ENCODE data around the gene TSHZ2. TPM values are rescaled to one million over a fixed set of nuclear protein-coding genes. Genes with fewer than 3 reads are reported as not detected.

TSHZ2 gene
- total and polyA plus RNA-seq, 2 donors (not counting 3 experiments of a cell fraction or from before 2014, with no cell fraction given): not detected

DNA sequence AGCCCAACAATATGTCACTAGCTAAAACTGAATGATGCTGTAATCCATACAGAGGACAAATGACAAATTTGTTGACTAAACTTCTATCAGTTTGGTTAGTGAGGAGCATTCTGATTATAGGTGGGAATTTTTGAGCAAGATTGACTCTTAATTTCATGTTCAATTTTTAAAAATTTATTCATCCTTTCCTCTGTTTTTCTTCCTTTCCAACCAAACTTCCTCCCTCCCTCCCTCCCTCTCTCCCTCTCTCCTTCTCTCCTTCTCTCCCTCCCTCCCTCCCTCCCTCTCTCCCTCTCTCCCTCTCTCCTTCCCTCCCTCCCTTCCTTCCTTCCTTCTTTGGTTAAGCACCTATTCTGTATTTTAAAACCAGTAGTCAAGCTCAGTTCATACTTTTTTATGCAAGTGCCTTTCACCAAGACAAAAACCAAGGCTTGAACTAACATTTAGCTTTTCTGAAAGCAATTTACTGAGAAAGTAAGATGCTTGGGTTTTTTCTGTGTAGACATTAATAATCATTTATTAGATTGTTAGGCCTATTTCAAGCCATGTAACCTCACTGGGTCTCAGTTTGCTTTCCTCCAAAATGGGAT lies 112.3 kb downstream of the TSHZ2 start:
- H4K20me1 ChIP-seq (replicated peaks; ENCODE audit: control insufficient read depth, extremely low read depth, insufficient read depth, low read length): no peaks in the 10 kb centered on the region
- DNase-seq (ENCODE audit: low read depth, low spot score): no peak
- H3K9me3 ChIP-seq (replicated peaks; ENCODE audit: control insufficient read depth, insufficient read depth, low read length): no peaks in the 10 kb centered on the region
- intact Hi-C loops (cut with micrococcal nuclease): loop anchor here (10.0 kb wide), 1 partner anchor 630 kb away; no protein-coding TSS in a partner anchor
- H3K9ac ChIP-seq (replicated peaks; ENCODE audit: extremely low read depth, insufficient read depth, low read length): no peak overlapping the region
- CTCF ChIA-PET: no interaction called here
- H3K4me2 ChIP-seq (ENCODE audit: insufficient read depth, low read length): no peak overlapping the region
- H3K9me1 ChIP-seq (replicated peaks; ENCODE audit: control insufficient read depth, extremely low read depth, insufficient read depth, low read length): no peaks in the 10 kb centered on the region
- H3K4me1 ChIP-seq (ENCODE audit: control insufficient read depth, extremely low read depth, insufficient read depth, low read length): peaks cover 16% of the 10 kb centered on the region
- H3K36me3 ChIP-seq (ENCODE audit: control insufficient read depth in 2 of 2, extremely low read depth in 1 of 2, insufficient read depth in 2 of 2, low read length in 2 of 2): no peaks in the 10 kb centered on the region
- no peak for FAIRE-seq
- no peak overlapping the region for H2AFZ ChIP-seq (ENCODE audit: low read depth, low read length)
- TF ChIP-seq EZH2 (IDR thresholded peaks at IDR 0.05; ENCODE audit: borderline replicate concordance, low read depth, low read length, severe bottlenecking) (no peak), FOS (IDR thresholded peaks at IDR 0.05; ENCODE audit: borderline replicate concordance, insufficient read depth, low read length) (no peak), CTCF (IDR thresholded peaks at IDR 0.05; ENCODE audit: extremely low read depth in 1 of 2, insufficient read depth in 1 of 2, low read depth in 1 of 2, low read length in 2 of 2) (no peak), MAX (IDR thresholded peaks at IDR 0.05; ENCODE audit: insufficient read depth, insufficient read length) (no peak), POLR2AphosphoS5 (IDR thresholded peaks at IDR 0.05; ENCODE audit: insufficient read depth, low read depth, low read length) (no peak)
- dilution Hi-C loops (cut with MboI; ENCODE audit: extremely low pct_ligation_motif_present, low sequenced_read_pairs): no loop called here
- H3K27ac ChIP-seq (ENCODE audit: insufficient read depth, low read depth, low read length): no peak overlapping the region
- POLR2A ChIA-PET: no interaction called here
- no peaks in the 10 kb centered on the region for H3K27me3 ChIP-seq (ENCODE audit: control insufficient read depth in 2 of 2, insufficient read depth in 2 of 2, low read length in 2 of 2)
- H3K4me3 ChIP-seq (replicated peaks in 1 of 3; ENCODE audit: insufficient read depth in 1 of 3, low read depth in 1 of 3, low read length in 3 of 3): no peak overlapping the region
- H3K79me2 ChIP-seq (ENCODE audit: control insufficient read depth, insufficient read depth, low read length): no peaks in the 10 kb centered on the region
- BruUV-seq (replicated peaks): no TSS peak
